RWPE2 (cell line): ENCODE data around the gene ATAT1.
"Not testable (repeated sequence)": the region's sequence is repeated elsewhere in the genome, so short reads cannot be mapped to it uniquely, and the experiment has no call there.

Experiments used
- ATAC-seq: fragments of 200-7000 bp; cut with Tn5 transposase; 3 replicates; pipeline ENCODE4 v1.9.1; 2021; ENCODE audit warnings: low read depth
- DNase-seq: peaks from one replicate; pipeline ENCODE4 v3.0.0-alpha.2; 2020; ENCODE audit warnings: low spot score
- H3K27ac ChIP-seq: fragments of 450-650 bp; 2 replicates; pipeline ENCODE4 v1.5.1; 2017; ENCODE audit warnings: mild to moderate bottlenecking; ENCODE audit not compliant: poor library complexity, severe bottlenecking
- H3K27me3 ChIP-seq: fragments of 250-450 bp; sonication (Bioruptor Pico); 2 replicates; pipeline ENCODE4 v1.5.1; 2021; ENCODE audit warnings: mild to moderate bottlenecking, moderate library complexity; ENCODE audit not compliant: insufficient read depth, poor library complexity, severe bottlenecking
- H3K36me3 ChIP-seq: fragments of 250-450 bp; sonication (Bioruptor Pico); 2 replicates; pipeline ENCODE4 v1.5.1; 2020; ENCODE audit warnings: low read depth, mild to moderate bottlenecking, moderate library complexity
- H3K4me1 ChIP-seq: fragments of 250-450 bp; sonication (Bioruptor Pico); 2 replicates; pipeline ENCODE4 v1.5.1; 2021; ENCODE audit warnings: mild to moderate bottlenecking, moderate library complexity; ENCODE audit not compliant: insufficient read depth, poor library complexity, severe bottlenecking
- H3K4me3 ChIP-seq: fragments of 250-450 bp; sonication (Bioruptor Pico); 2 replicates; pipeline ENCODE4 v1.5.1; 2021; ENCODE audit warnings: mild to moderate bottlenecking, moderate library complexity; ENCODE audit not compliant: severe bottlenecking
- H3K9me3 ChIP-seq: fragments of 250-450 bp; sonication (Bioruptor Pico); 2 replicates; pipeline ENCODE4 v1.5.1; 2021; ENCODE audit warnings: mild to moderate bottlenecking, moderate library complexity; ENCODE audit not compliant: severe bottlenecking
- TF ChIP-seq, protein P1 (sequence below): fragments of 450-650 bp; IDR thresholded peaks from one replicate; pipeline ENCODE4 v1.5.1; 2017; ENCODE audit warnings: mild to moderate bottlenecking, moderate library complexity; ENCODE audit not compliant: poor library complexity, severe bottlenecking

ATAT1 gene

GRCh38 chr6:30590509-30590908 is 36.2 kb upstream of the ATAT1 start:
- H3K36me3 ChIP-seq = peaks cover 76% of the 10 kb centered on the region
- TF ChIP-seq, protein P1, sequence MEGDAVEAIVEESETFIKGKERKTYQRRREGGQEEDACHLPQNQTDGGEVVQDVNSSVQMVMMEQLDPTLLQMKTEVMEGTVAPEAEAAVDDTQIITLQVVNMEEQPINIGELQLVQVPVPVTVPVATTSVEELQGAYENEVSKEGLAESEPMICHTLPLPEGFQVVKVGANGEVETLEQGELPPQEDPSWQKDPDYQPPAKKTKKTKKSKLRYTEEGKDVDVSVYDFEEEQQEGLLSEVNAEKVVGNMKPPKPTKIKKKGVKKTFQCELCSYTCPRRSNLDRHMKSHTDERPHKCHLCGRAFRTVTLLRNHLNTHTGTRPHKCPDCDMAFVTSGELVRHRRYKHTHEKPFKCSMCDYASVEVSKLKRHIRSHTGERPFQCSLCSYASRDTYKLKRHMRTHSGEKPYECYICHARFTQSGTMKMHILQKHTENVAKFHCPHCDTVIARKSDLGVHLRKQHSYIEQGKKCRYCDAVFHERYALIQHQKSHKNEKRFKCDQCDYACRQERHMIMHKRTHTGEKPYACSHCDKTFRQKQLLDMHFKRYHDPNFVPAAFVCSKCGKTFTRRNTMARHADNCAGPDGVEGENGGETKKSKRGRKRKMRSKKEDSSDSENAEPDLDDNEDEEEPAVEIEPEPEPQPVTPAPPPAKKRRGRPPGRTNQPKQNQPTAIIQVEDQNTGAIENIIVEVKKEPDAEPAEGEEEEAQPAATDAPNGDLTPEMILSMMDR = no peak
- no peak overlapping the region for H3K4me3 ChIP-seq
- DNase-seq (no peak), ATAC-seq (no peak)
- H3K27me3 ChIP-seq = no peaks in the 10 kb centered on the region
- peaks cover 4% of the 10 kb centered on the region for H3K4me1 ChIP-seq
- no peaks in the 10 kb centered on the region for H3K9me3 ChIP-seq
- peak overlapping the region; percentile 60 for H3K27ac ChIP-seq

DNA sequence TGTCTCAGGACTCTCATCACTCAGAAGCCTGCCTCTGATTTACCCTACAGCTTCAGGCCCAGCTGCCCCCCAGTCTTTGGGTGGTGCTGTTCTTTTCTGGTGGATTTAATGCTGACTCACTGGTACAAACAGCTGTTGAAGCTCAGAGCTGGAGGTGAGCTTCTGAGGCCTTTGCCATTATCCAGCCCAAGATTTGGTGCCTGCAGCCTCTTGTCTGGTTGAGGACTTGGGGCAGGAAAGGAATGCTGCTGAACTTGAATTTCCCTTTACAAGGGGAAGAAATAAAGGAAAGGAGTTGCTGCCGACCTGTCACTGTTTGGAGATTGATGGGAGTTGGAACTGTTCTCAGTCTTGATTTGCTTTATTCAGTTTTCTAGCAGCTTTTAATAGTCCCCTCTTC is 35.7 kb upstream of the ATAT1 start:
- Histone ChIP-seq H3K27ac (peak overlapping the region; percentile 60), H3K27me3 (no peaks in the 10 kb centered on the region), H3K4me3 (no peak overlapping the region), H3K4me1 (peaks cover 7% of the 10 kb centered on the region), H3K9me3 (no peaks in the 10 kb centered on the region), H3K36me3 (peaks cover 71% of the 10 kb centered on the region)
- TF ChIP-seq, protein P1 = no peak
- no peak for DNase-seq
- peak; percentile 66 for ATAC-seq

DNA sequence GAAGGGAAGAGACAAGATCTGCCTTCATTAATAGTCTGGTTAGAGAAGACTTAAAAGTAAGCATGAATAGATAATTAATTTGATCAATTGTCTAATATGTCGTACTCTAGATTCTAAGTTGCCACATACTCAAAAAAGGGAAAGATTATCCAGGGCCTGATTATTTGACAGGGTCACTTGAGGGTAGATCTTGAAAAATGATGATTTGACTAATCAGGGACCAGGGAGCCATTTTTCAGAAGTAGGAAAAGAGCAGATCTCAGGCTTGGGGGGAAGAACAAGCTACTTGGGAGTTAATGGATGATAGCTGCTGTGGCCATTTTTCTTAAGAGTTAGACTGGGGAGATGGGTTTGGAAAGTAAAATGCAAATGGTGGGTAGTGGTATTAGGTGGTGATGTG is 34.4 kb upstream of the ATAT1 start:
- peak overlapping the region; percentile 60 for H3K27ac ChIP-seq
- peaks cover 64% of the 10 kb centered on the region for H3K36me3 ChIP-seq
- H3K4me1 ChIP-seq = peaks cover 7% of the 10 kb centered on the region
- H3K27me3 ChIP-seq = no peaks in the 10 kb centered on the region
- DNase-seq (no peak), ATAC-seq (no peak)
- no peaks in the 10 kb centered on the region for H3K9me3 ChIP-seq
- TF ChIP-seq, protein P1 = no peak
- H3K4me3 ChIP-seq = no peak overlapping the region

DNA sequence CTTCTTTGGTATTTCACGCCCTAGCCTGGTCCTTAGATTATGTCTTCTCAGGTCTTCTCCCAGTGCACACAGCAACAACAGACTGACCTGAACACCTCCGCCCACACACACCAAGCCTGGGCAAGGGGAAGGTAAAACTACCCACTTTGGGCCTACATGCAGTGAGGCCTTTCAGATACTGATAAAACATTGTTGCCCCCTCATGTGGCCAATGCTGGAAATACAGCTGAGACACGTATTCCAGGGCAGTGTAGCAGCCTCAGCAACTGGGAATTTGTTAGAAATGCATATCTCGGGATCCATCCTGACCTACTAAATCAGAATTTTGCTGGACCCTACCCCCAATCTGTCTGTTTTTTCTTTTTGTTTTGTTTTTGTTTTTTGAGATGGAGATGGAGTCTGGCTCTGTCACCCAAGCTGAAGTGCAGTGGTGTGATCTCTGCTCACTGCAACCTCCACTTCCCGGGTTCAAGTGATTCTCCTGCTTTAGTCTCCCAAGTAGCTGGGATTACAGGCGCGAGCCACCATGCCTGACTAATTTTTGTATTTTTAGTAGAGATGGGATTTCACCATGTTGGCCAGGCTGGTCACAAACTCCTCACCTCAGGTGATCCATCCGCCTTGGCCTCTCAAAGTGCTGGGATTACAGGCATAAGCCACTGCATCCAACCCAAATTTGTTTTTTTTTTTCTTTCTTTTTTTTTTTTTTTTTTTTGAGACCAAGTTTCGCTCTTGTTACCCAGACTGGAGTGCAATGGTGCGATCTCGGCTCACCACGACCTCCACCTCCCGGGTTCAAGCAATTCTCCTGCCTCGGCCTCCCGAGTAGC is 29.1 kb upstream of the ATAT1 start:
- ATAC-seq = peak; percentile 76
- not testable (repeated sequence) for H3K4me1 ChIP-seq, H3K9me3 ChIP-seq, H3K27me3 ChIP-seq, H3K4me3 ChIP-seq, H3K27ac ChIP-seq, DNase-seq
- TF ChIP-seq, protein P1 = peak; percentile 81
- peaks cover 42% of the 10 kb centered on the region for H3K36me3 ChIP-seq
